ENCODE data around the gene VAV3.

DNA sequence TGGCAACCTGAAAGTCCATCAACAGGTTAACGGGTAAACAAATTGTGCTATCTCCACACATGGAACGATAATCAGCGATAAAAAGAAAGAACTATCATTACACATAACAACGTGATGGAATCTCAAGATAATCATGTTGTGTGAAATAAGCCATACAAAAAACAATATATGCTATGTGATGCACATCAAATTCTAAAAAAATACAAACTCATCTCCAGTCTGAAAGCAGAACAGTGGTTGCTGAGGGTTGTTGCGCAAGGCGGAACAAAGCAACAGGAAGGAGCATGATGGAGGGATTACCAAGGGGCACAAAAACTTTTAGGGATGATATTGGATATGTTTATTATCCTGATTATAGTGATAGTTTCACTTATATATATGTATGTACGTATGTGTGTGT is 324.8 kb downstream of the VAV3 start:
- TF ChIP-seq CTCF (IDR thresholded peaks at IDR 0.05) (no peak), EP300 (IDR thresholded peaks at IDR 0.05; ENCODE audit: low read depth) (no peak), POLR2A (IDR thresholded peaks at IDR 0.05) (no peak), POLR2AphosphoS5 (IDR thresholded peaks at IDR 0.05) (no peak)

Data from transverse colon (tissue), 4 donors.